Activated gamma-delta T cell (primary cell): ENCODE measurements around the gene MIAT.
"Not testable (repeated sequence)": the region's sequence is repeated elsewhere in the genome, so short reads cannot be mapped to it uniquely, and the experiment has no call there.

Experiments
- DNase-seq: peaks from one replicate; lab custom pipeline; 2025; lab: John Stamatoyannopoulos, UW

Gene MIAT

GRCh38 chr22:26700462-26700861, 43.1 kb downstream of the MIAT start:
- DNase-seq = no peak

GRCh38 chr22:26700886-26701285, 43.5 kb downstream of the MIAT start:
- no peak for DNase-seq

GRCh38 chr22:26701323-26701722, 43.9 kb downstream of the MIAT start:
- DNase-seq = no peak

- no peak for DNase-seq
Observed at GRCh38 chr22:26702906-26703830, 45.8 kb downstream of the MIAT start.

GRCh38 chr22:26705379-26705778, 48.0 kb downstream of the MIAT start:
- not testable (repeated sequence) for DNase-seq

- no peak for DNase-seq
Observed at GRCh38 chr22:26707090-26707489, 49.7 kb downstream of the MIAT start.

- no peak for DNase-seq
Observed at GRCh38 chr22:26707581-26707980, 50.2 kb downstream of the MIAT start.

- DNase-seq = no peak
Observed at GRCh38 chr22:26708256-26709009, 51.0 kb downstream of the MIAT start.

- DNase-seq = no peak
Observed at GRCh38 chr22:26709617-26710390, 52.4 kb downstream of the MIAT start.

- DNase-seq = no peak
Observed at GRCh38 chr22:26711205-26711963, 54.0 kb downstream of the MIAT start.

- no peak for DNase-seq
Observed at GRCh38 chr22:26712158-26712557, 54.8 kb downstream of the MIAT start.

GRCh38 chr22:26713823-26714449, 56.5 kb downstream of the MIAT start:
- no peak for DNase-seq

GRCh38 chr22:26714971-26715370, 57.6 kb downstream of the MIAT start:
- DNase-seq = no peak

- DNase-seq = no peak
Observed at GRCh38 chr22:26715392-26715936, 58.1 kb downstream of the MIAT start.

- no peak for DNase-seq
Observed at GRCh38 chr22:26718488-26718887, 61.1 kb downstream of the MIAT start.

GRCh38 chr22:26718905-26719304, 61.5 kb downstream of the MIAT start:
- no peak for DNase-seq

GRCh38 chr22:26722159-26722558, 64.8 kb downstream of the MIAT start:
- DNase-seq = no peak

GRCh38 chr22:26724414-26724813, 67.0 kb downstream of the MIAT start:
- DNase-seq = no peak

- DNase-seq = no peak
Observed at GRCh38 chr22:26725012-26725676, 67.8 kb downstream of the MIAT start.
